HG03045 (cell line): ENCODE measurements around the gene NUDT5.
"Not testable (repeated sequence)": the region's sequence is repeated elsewhere in the genome, so short reads cannot be mapped to it uniquely, and the experiment has no call there.

Experiments used
- ATAC-seq: cut with Tn5 transposase; IDR thresholded peaks from one replicate; pipeline ENCODE4 v1.9.1; 2021; ENCODE audit warnings: mild to moderate bottlenecking, moderate library complexity; ENCODE audit not compliant: unreplicated experiment

Gene NUDT5

DNA sequence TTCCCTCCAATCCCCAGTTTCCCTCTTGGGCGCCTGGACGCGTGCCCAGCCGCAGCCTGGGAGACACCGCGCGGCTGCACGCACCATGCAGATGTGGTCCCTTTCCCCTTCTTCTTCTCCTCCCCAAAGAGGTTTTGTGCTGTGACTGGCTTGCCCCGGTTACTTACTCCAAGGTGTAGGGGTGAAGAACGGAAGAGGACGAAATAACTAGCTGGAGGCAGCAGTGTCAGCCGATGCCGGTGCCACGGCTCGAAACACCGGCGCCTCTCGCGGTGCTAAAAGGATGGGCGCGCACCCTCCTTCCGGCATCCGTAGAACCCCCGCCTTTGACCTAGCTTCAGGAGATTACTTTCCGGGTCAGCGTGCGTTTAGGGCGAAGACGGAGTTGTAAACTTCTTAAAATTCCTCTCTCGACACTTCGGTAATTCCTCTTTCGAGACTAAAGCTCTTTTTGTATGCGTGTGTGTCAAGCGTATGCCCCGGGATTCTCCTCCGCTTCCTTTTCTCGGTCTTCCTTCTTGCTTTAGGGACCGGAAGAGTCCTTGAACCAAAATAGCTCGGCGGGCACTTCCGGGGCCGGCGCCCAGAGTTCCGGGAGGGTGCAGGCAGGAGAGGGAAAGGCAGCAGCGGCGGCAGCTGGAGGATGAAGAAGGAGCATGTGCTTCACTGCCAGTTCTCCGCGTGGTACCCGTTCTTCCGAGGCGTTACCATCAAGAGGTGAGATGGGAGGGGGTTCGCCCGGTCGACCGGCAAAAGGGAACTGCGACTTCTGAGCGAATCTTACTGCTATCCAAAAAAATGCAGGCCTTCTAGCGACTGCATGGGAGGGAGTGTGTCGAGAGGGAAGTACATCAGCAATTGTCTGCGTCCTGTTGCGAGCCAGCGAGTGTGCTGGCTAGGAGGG is at the start of gene NUDT5, which contains the start of gene CDC123:
TSS of gene NUDT5 (minus strand) at position 289 of the 904 bp plus-strand sequence. CDS start 9,600 bp downstream, outside the sequence.
TSS of gene CDC123 (plus strand) at position 586 of the 904 bp plus-strand sequence. CDS start at position 644, 58 bp downstream.
- ATAC-seq = peak; percentile 91

DNA sequence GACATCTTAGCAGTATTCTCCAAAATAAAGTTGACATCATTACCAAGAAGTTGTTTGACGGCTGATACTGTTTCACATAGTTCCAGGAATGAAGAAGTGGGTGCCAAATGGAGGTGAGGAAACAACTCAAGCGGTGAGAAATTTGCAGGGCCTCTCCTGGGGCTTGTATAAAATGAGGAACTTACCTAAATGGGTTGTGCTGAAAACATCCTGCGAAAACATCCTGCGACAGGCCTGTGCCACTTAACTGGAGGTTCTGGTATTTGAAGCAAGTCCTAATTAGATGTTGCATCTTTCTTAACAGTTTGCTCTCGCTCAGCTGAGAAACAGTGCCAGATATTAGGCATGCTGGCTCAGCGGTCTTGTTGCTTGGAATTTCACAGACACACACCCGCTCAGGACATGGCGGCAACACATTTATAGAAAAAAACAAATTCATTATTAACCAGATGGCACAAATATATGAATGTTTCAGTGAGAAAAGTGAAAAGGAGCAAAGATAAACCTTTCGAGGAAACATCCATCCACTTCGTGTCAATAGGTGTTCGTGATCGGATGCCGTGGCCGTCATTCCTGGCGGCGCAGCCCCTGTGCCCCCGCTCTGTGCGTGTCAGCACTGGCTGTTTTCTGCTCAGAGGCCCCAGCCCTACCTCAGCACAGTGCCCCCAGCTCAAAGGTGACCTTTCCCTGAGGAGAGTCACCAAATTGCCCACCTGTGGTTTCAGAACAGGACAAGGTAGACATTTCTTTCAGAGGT is 48.4 kb upstream of the NUDT5 start:
- ATAC-seq = no peak

DNA sequence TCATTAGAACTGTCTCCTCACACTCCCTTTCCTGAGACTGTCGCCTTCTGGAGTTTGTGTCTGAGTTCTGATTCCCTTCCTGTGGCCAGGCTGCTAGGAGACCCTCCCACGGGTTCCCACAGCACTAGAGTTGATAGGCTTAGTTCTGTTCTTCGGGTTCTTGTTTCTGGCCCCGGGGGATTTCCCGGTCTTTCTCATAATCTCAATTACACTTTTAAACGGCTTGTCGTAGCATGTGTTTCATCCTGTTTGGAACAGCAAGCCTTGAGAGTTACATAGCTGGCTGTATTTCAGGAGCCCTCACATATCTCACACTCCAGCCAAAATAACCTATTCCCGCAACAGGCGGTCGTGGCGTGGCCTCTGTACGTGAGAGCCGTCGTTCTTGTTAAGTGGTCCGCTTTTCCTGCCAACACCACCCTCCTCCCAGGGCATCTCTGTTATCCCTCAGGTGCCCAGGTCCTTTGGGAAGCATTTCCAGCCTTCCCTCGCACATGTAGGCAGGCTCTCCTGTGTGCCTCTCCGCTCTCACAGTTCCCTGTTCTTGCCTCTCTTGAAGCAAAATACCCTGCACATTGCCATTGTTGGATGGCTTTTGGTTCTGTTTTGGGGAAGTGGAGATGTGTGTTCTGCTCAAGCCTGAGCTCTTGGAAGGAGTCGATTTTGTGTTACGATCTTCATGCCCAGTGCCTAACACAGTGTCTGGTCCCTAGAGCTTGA is 46.3 kb upstream of the NUDT5 start:
- ATAC-seq = no peak

DNA sequence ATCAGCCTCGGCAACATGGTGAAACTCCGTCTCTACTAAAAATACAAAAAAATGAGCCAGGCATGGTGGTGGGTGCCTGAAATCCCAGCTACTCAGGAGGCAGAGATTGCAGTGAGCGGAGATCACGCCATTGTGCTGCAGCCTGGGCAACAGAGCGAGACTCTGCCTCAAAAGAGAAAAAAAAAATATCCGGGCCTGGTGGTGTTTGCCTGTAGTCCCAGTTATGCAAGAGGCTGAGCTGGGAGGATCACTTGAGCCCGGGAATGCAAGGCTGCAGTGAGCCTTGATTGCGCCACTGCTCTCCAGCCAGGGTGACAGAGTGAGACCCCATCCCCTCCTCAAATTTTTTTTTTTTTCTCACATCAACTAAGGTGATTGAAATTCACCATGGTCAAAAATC is 43.1 kb upstream of the NUDT5 start:
- ATAC-seq = no peak

DNA sequence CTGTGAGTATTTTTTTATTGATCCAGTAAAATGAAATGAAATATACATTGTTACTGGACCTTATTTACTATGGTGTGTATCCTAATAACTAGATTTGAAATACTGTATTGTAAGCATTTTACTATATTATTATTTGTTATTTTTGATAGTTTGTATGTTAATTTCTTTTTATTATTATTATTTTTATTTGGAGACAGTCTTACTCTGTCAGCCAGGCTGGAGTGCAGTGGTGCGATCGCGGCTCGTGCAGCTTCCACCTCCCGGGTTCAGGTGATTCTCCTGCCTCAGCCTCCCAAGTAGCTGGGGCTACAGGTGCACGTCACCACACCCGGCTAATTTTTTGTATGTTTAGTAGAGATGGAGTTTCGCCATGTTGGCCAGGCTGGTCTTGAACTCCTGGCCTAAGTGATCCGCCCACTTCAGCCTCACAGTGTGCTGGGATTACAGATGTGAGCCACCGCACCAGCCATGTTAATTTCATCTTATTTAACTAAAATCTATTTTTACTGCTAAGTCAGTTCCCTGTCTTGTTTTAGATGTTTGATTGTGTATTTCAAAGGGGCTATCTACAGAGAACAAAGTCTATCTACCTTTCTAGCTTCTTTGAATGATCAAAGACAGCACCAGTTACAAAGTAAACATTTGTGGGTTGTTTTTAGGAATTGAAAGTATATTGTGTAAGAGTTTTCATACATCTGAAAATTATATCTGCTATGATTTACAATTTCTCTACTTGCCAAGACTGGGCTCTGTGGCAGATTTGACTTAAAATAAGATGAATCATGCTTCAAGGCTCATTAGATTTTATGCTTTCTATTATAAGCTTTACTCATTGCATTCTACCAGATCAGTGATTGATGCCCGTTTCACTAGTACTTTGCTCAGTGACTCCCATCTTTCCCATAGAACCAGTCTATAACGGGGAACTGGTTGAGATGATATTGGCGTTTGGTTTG is 41.9 kb upstream of the NUDT5 start:
- no peak for ATAC-seq

DNA sequence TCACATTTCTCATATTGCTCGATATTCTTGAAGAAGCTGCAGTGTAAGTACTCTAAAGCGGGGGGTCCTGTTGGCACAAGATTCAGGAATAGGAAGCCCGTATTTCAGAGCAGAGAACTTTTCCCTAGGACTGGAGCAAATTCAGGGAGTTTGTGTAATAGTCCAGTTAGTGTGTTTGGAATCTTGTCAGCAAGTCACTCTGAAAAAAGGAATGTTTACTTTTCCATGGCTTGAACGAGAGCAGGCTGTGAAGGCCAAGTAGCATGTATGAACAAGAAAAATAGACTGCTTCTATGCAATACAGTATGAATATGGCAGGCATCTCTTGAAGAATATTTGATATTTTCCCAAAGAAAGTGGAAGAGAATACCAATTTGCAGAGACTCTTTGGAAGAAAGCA is 40.1 kb upstream of the NUDT5 start:
- no peak for ATAC-seq

DNA sequence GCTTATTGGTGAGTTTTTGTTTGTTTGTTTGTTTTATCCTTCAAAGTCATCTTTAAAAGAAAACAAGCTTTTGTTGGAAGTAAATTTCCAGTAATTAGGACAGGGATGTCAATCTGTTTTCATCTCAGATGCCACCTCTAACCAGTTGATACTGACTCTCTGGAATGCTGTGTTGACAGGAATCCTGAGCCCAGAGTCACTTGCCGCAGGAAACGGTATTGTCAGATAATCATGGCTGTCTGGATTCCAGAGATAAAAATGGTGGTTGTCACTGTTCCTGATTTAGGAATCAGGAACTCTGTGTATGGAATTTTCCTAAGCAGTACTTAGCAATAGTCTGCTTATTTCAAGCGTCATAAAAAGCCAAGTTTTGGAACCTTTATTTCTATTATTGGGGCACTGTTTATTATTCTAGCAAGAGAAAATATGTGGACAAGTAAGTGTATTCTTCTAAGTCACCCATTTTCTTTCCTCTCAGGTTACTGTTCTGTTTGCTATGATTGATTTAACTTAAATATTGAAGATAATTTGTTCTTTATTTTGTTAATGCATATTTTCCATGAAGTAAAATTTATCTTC is 39.5 kb upstream of the NUDT5 start:
- no peak for ATAC-seq

DNA sequence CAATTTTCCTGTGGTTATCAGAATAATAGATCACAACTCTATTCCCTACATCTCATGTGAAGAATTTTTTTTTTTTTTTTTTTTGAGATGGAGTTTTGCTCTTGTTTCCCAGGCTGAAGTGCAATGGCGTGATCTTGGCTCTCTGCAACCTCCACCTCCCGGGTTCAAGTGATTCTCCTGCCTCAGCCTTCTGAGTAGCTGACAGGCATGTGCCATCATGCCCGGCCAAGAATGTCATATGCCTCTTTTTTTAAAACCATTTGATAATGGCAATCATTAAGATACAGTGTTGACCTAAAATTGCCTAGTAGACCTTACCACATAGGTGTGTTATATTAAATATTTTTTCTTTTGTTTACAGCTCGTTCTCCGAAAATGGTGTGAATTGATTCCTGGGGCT is 39.0 kb upstream of the NUDT5 start:
- not testable (repeated sequence) for ATAC-seq

DNA sequence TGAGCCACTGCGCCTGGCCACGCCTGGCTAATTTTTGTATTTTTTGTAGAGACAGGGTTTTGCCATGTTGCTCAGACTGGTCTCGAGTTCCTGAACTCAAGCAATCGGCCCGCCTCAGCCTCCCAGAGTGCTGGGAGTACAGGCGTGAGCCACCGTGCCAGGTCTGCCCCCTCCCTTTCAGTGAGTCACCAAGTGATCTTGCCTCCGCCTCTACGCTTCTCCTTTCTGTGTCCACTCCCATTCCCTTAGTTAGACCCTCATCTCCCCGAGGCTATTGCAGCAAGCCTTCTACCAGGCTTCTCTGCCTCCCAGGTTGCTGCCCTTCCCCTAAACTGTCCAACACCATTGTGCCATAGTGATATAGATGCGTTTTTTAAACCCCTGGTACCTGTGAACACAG is 33.2 kb upstream of the NUDT5 start:
- no peak for ATAC-seq

DNA sequence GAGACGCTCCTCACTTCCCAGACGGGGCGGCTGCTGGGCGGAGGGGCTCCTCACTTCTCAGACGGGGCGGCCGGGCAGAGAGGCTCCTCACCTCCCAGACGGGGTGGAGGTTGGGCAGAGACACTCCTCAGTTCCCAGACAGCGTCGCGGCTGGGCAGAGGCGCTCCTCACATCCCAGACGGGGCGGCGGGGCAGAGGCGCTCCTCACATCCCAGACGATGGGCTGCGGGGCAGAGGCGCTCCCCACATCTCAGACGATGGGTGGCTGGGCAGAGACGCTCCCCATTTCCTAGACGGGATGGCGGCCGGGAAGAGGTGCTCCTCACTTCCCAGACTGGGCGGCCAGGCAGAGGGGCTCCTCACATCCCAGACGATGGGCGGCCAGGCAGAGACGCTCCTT is 30.7 kb upstream of the NUDT5 start:
- ATAC-seq = not testable (repeated sequence)

DNA sequence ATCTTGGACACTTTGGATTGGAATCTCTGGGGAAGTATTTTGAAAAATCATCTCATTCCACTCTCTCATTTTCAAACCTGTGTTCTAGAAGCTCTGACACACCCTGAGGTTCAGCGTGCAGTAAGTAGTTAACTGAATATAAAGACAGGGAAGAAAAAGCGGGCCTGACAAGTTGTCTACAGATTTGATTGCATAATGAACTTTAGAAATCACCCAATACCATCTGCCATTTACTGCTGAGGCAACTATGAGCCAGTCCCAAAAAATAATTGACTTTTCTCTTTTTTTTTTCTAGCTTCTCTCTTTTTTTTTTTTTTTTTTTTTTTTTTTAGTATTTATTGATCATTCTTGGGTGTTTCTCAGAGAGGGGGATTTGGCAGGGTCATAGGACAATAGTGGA is 29.8 kb upstream of the NUDT5 start:
- ATAC-seq = no peak

DNA sequence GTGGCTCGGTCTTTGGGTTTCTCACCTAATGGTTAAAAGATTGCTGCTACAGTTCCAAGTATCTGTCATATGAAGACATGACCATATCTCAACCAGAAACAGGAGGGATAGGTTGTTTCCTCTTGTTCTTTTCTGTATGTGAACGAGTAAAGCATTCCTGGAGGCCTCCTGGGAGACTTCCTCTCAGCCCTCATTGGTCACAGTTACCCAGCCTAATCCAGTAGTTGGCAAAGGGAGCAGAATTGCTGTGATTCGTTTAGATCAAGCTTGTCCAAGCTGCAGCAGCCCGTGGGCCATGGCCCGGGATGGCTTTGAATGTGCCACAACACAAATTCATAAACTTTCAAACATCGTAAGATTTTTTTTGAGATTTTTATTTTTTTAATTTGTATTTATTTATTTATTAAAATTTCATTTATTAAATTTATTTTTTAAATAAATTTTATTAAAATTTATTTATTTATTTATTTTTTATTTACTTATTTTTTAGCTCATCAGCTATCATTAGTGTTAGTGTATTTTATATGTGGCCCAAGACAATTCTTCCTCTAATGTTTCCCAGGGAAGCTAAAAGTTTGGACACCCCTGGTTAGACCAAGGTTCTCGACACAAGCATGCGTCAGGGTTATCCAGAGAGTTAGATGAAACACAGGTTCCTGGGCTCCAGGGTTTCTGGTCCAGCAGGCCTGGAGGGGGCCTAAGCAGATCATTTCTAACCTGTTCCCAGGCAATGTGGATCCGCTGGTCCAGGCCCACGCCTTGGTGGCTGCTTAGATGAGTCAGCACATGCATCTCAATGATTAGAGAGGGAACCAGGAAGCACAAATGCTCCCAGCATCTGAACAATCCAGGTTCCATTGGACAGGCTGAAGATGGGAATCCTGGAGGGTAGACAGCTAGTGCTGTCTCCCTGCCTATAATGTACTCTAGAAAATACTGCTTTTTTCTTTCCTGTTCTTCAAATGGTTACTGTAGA is 25.9 kb upstream of the NUDT5 start:
- no peak for ATAC-seq

DNA sequence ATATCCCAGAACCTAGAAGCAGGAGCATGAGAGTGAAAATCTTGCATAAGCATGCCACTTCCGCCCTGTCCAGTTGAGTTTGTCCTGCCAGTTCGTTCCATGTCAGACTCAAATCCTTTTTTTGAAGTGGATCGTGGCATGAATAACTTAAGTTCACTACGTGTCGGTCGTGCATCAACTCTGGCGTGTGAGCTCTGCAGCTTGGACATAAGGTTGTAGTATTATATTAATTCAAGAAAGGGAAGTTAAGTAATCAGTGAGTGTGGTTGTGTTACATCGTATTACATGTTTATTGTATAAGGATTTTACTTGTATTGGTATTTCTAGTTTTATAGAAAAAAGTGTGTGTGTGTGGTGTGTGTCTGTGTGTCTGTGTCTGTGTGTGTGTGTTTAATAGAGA is 23.3 kb upstream of the NUDT5 start:
- ATAC-seq = no peak

DNA sequence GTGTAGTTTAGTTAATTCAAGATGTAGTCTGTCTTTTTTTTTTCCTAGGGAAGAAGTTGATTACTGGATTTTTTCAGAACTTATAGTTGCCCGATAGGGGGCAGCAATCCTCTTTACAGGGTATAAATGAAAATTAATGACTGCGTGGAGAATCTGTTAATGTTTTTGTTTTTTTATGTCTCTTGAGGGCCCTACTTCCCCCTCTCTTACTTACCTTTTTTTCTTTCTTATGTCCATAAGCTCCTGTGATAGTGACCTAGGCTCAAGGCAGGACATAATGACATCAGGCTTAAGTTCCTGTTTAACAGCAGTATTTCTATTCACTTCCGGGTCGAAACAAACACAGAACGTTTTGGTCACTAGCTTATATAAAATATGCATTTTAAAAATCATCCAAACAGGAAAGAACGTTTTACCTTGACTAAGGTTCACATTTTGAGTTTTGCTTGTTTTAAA is 19.1 kb upstream of the NUDT5 start:
- no peak for ATAC-seq

DNA sequence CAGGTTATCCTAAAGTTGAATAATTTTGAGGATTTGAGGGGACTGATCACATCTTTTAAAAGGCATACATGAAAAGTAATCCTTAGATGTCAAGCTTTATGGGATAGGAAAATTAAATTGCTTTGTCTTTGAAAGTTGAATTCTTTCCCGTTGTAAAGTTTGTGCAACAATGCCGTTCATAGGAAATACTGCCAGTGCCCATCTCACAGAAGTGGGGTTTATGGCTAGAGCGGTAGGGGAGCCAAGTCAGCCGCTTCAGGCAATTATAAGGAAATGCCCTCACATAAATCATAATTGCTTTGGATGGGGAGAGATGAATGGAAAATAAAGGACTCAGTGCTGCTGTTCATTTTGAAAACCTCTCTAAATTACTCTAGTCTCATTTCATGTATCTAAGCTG is 18.4 kb upstream of the NUDT5 start:
- ATAC-seq = no peak

DNA sequence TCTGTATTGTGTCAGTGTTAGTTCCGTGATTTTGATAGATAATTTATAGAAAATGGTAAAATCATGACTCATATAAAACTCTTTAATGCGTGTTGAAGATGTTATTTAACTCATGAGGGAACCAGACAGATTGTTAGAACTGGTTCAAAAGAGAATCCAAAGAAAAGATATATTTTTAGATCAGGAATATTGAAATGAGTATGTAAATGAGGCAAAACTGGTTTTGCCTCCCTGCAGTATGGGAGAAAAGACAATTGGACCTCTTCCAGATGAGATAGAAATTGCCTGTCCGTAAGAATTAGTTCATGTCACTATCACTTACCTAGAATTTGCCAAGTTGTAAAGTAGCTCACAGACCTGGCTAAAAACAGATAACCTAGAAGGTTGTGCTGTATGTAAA is 17.9 kb upstream of the NUDT5 start:
- no peak for ATAC-seq

DNA sequence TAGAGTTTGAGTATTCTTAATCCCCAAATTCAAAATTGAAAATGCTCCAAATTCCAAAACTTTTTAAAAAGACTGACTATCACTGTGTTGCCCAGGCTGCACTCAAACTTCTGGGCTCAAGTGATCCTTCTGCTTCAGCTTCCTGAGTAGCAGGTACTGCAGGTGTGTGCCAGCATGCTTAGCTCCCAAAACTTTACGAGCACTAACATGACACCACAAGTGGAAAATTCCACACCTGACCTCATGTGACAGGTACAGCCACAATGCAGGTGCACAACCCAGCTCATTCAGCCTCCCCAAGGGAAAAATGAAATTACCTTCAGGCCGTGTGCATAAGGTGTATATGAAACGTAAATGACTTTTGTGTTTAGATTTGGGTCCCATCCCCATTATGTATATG is 16.8 kb upstream of the NUDT5 start:
- ATAC-seq = no peak

DNA sequence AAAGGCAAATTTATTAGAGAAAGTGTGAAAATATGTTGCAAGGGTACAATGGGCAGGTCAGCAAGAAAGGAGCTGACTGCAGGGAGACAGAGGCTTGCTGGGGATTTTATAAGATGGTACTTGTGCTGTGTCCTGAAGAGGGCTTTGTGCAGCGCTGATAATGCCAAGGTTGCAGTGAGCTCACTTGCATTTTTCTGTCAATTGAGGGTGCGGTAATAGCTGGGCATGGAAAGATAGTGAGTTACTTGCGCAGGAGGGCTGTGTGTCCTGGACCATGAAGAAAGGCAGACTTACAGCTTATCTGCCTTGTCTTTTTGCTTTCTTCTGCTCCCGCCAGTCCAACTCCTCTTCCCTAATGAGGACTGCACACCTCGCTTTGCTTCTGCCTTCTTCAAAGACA is 12.8 kb upstream of the NUDT5 start:
- no peak for ATAC-seq

DNA sequence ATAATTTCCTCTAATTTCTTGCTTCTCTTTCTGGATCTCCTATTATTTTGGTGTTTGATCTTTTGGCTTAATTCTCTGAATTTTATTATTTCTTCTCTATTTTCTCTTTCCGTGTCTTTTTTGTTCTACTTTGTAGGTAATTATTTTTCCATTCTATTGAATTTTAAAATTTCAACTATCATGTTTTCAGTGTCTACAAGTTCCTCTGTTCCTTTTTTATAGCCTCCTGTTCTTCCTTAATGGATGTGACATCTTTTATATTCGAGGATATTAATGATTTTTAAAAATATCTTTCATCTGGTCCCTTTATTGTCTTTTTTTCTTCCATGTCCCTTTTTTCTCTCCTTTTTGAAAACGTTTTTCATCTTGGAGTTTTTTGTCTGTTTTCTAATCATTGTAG is 11.4 kb upstream of the NUDT5 start:
- ATAC-seq = no peak
